Natural killer cell (primary cell): Measurements from ENCODE around the gene NRG3. TPM values are rescaled to one million over a fixed set of nuclear protein-coding genes. Genes with fewer than 3 reads are reported as not detected.

Experiments used
- ATAC-seq, 3 donors: fragments of 150-1000 bp in 2 of 3; fragments of 200-7000 bp in 1 of 3; cut with Tn5 transposase; 1 replicate in 1 of 3; 2 replicates in 2 of 3; pipeline ENCODE4 v1.10.0; 2021; ENCODE audit warnings: mild to moderate bottlenecking in 2 of 3, moderate library complexity in 2 of 3
- DNase-seq, 2 donors: peaks; one replicate each; pipeline versions ENCODE4 v3.0.0 to v3.0.0-alpha.2; 2013 to 2021; ENCODE audit warnings: mixed read lengths in 1 of 2
- H3K27ac ChIP-seq: one replicate; pipeline ENCODE4 v1.5.1; 2013; ENCODE audit warnings: mild to moderate bottlenecking, low read length
- H3K27me3 ChIP-seq: one replicate; pipeline ENCODE4 v1.6.1; 2013; ENCODE audit warnings: low read length; ENCODE audit not compliant: control insufficient read depth, insufficient read depth
- H3K36me3 ChIP-seq: one replicate; pipeline ENCODE4 v1.6.1; 2013; ENCODE audit warnings: low read length; ENCODE audit not compliant: control insufficient read depth, insufficient read depth
- H3K4me1 ChIP-seq: one replicate; pipeline ENCODE4 v1.6.1; 2013; ENCODE audit warnings: low read length; ENCODE audit not compliant: control insufficient read depth, insufficient read depth
- H3K4me3 ChIP-seq: one replicate; pipeline ENCODE4 v1.5.1; 2013; ENCODE audit warnings: low read length
- H3K9me3 ChIP-seq: one replicate; pipeline ENCODE4 v1.6.1; 2013; ENCODE audit warnings: low read length; ENCODE audit not compliant: control insufficient read depth, insufficient read depth
- H3K27ac Mint-ChIP-seq, 2 donors: one replicate each; pipeline ENCODE4 v1.8.0; 2022; ENCODE audit warnings: mild to moderate bottlenecking in 2 of 2, mixed read lengths in 2 of 2, moderate library complexity in 1 of 2
- H3K27me3 Mint-ChIP-seq, 2 donors: one replicate each; pipeline ENCODE4 v1.8.0; 2022; ENCODE audit warnings: low read depth in 2 of 2, mixed read lengths in 2 of 2
- H3K36me3 Mint-ChIP-seq: one replicate; pipeline ENCODE4 v1.8.0; 2022; ENCODE audit warnings: mixed read lengths
- H3K4me1 Mint-ChIP-seq, 2 donors: one replicate each; pipeline ENCODE4 v1.8.0; 2022; ENCODE audit warnings: mixed read lengths in 2 of 2
- H3K4me3 Mint-ChIP-seq: one replicate; pipeline ENCODE4 v1.8.0; 2022; ENCODE audit warnings: mild to moderate bottlenecking, moderate library complexity, mixed read lengths
- H3K9me3 Mint-ChIP-seq, 2 donors: one replicate each; pipeline ENCODE4 v1.8.0; 2022; ENCODE audit warnings: mixed read lengths in 2 of 2
- CTCF ChIP-seq: fragments of 200-600 bp; IDR thresholded peaks from one replicate; pipeline ENCODE4 v1.8.0; 2022; ENCODE audit warnings: antibody characterized with exemption
- WGBS: methylation state at CpG from one replicate; pipeline ENCODE4 v1.1.7; 2013; ENCODE audit warnings: missing lambda C conversion rate; ENCODE audit not compliant: insufficient coverage; 5-methylcytosine and 5-hydroxymethylcytosine counted together
- intact Hi-C: fragments of 100-400 bp; cut with micrococcal nuclease; formaldehyde crosslinking; loops from one replicate; pipeline ENCODE4 v1.14.2; 2022
- total RNA-seq, 4 donors: library from RNA; stranded (reverse); fragments of 120-200 nt in 1 of 4; gene quantifications; one replicate each; pipeline versions ENCODE4 v1.2.3 to v1.2.4, GENCODE V29; 2013 to 2022

NRG3 gene
- total RNA-seq, 3 donors from 2014 or later (not counting 1 experiment from before 2014, with no cell fraction given), result not detected

GRCh38 chr10:81996927-81997326 is 121.9 kb downstream of the NRG3 start:
- DNase-seq (no peak), ATAC-seq (no peak)
- H3K4me3 ChIP-seq, result no peak overlapping the region
- H3K27ac ChIP-seq, result no peak overlapping the region
- H3K4me1 Mint-ChIP-seq, result no peaks in the 10 kb centered on the region
- no peaks in the 10 kb centered on the region for H3K36me3 Mint-ChIP-seq
- no peak overlapping the region for H3K4me3 Mint-ChIP-seq
- TF ChIP-seq CTCF, result no peak
- intact Hi-C loops, result no loop called here
- H3K36me3 ChIP-seq, result no peaks in the 10 kb centered on the region
- no peaks in the 10 kb centered on the region for H3K27me3 Mint-ChIP-seq
- H3K4me1 ChIP-seq, result no peaks in the 10 kb centered on the region
- peaks cover 8 to 12% of the 10 kb centered on the region in 2 donors for H3K9me3 Mint-ChIP-seq
- no peak overlapping the region for H3K27ac Mint-ChIP-seq
- WGBS, result 90% methylated on average over 3 of the region's 3 CpGs
- H3K9me3 ChIP-seq, result no peaks in the 10 kb centered on the region
- H3K27me3 ChIP-seq, result no peaks in the 10 kb centered on the region

GRCh38 chr10:82020999-82021398 is 146.0 kb downstream of the NRG3 start:
- H3K36me3 ChIP-seq, result no peaks in the 10 kb centered on the region
- no peaks in the 10 kb centered on the region for H3K27me3 ChIP-seq
- no peaks in the 10 kb centered on the region for H3K4me1 ChIP-seq
- no peak overlapping the region for H3K27ac ChIP-seq
- Mint-ChIP-seq H3K4me3 (no peak overlapping the region), H3K4me1 (no peaks in the 10 kb centered on the region), H3K9me3 (peaks cover 11 to 18% of the 10 kb centered on the region in 2 donors), H3K27me3 (no peaks in the 10 kb centered on the region), H3K27ac (no peak overlapping the region), H3K36me3 (no peaks in the 10 kb centered on the region)
- ATAC-seq, result no peak
- intact Hi-C loops, result no loop called here
- H3K4me3 ChIP-seq, result no peak overlapping the region
- no peak for DNase-seq
- no peak for TF ChIP-seq CTCF
- 85% methylated on average over 4 of the region's 4 CpGs for WGBS
- no peaks in the 10 kb centered on the region for H3K9me3 ChIP-seq

GRCh38 chr10:82027711-82028110 is 152.7 kb downstream of the NRG3 start:
- no peak for TF ChIP-seq CTCF
- no CpG with 5 or more reads among the region's 1 CpG for WGBS
- Mint-ChIP-seq H3K27ac (no peak overlapping the region), H3K9me3 (peaks cover 14 to 17% of the 10 kb centered on the region in 2 donors), H3K4me3 (no peak overlapping the region), H3K36me3 (no peaks in the 10 kb centered on the region), H3K27me3 (no peaks in the 10 kb centered on the region), H3K4me1 (no peaks in the 10 kb centered on the region)
- Histone ChIP-seq H3K27me3 (no peaks in the 10 kb centered on the region), H3K4me3 (no peak overlapping the region), H3K27ac (no peak overlapping the region), H3K36me3 (no peaks in the 10 kb centered on the region), H3K4me1 (no peaks in the 10 kb centered on the region), H3K9me3 (no peaks in the 10 kb centered on the region)
- intact Hi-C loops, result no loop called here
- DNase-seq (no peak), ATAC-seq (no peak)

- H3K9me3 Mint-ChIP-seq, result peaks cover 12% of the 10 kb centered on the region in 2 donors
- no peak for TF ChIP-seq CTCF
Observed at GRCh38 chr10:82037076-82037475, 162.1 kb downstream of the NRG3 start.

More at GRCh38 chr10:82037076-82037475, 162.1 kb downstream of the NRG3 start:
- intact Hi-C loops, result no loop called here
- H3K27me3 ChIP-seq, result no peaks in the 10 kb centered on the region
- Mint-ChIP-seq H3K4me1 (no peaks in the 10 kb centered on the region), H3K27ac (no peak overlapping the region), H3K36me3 (no peaks in the 10 kb centered on the region), H3K27me3 (no peaks in the 10 kb centered on the region), H3K4me3 (no peak overlapping the region)
- no peaks in the 10 kb centered on the region for H3K36me3 ChIP-seq
- H3K4me1 ChIP-seq, result no peaks in the 10 kb centered on the region
- DNase-seq, result no peak
- H3K9me3 ChIP-seq, result no peaks in the 10 kb centered on the region
- no peak for ATAC-seq
- no peak overlapping the region for H3K4me3 ChIP-seq
- H3K27ac ChIP-seq, result no peak overlapping the region
